NOMO-1 (cell line): ENCODE measurements around the gene USP54.

Experiments
- DNase-seq, 2 experiments: peaks; one replicate each; lab custom pipeline; 2025; ENCODE audit not compliant: unreplicated experiment in 2 of 2; lab: John Stamatoyannopoulos, UW

USP54 gene

DNA sequence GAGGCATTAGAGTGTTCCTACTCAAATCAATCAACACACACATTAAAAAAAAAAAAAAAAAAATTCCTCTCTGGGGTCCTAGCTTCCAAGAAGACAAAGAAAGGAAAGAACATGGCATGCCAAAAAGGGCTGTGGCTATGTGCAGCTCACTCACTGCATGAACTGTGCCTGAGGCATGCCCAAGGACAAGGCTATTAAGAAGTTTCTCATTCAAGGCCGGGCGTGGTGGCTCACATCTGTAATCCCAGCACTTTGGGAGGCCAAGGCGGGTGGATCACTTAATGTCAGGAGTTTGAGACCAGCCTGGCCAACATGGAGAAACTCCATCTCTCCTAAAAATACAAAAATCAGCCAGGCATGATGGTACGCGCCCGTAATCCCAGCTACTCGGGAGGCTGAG lies 53.4 kb downstream of the USP54 start:
- no peak for DNase-seq

- no peak for DNase-seq
Measured at GRCh38 chr10:73537288-73537687, 53.9 kb downstream of the USP54 start.

DNA sequence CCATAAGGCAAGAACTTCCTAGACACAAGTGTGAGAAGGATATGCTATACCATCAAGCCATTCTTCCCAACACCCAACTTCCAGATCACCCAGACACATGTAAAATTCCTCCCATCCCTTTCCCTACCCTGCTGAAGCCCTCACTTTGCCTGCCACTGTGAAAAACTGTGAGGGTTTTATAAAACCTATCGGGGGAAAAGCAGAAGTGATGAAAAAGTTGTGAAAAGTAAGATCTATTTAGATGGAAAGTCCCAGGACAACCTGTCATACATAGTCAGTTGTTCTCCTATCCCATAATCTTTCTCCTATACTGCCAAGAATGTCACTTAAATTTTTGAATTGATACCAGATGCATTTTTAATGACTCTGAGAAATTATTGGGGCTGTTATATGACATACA lies 56.3 kb downstream of the USP54 start:
- DNase-seq: no peak

DNA sequence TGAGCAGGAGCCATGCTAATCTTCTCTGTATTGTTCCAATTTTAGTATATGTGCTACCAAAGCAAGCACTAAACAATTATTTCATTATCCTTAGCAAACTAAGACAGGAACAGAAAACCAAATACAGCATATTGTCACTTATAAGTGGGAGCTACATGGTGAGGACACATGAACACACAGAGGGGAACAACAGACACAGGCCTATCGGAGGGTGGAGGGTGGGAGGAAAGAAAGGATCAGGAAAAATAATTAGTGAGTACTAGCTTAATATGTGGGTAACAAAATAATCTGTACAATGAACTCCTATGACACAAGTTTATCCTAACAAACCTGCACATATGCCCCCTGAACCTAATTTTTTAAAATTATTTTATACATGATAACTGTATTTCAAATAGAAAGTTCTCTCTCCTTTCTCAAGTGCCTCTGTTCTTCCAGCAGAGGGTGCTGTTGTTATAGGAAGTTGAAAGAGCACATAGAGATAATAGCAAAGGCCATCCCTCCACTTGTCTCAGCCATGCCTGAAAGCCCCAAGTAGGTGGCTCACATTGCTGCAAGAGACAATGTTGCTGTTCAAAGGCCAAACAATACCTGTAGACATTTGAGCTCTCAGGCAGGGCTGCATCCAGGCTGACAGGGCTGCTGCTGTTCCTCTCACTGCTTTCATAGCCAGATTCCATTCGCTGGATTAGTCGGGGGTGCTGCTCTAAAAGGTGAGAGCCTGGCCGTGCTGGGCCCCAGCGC lies 61.9 kb downstream of the USP54 start:
- peak; percentile 39 to 80 for DNase-seq

DNA sequence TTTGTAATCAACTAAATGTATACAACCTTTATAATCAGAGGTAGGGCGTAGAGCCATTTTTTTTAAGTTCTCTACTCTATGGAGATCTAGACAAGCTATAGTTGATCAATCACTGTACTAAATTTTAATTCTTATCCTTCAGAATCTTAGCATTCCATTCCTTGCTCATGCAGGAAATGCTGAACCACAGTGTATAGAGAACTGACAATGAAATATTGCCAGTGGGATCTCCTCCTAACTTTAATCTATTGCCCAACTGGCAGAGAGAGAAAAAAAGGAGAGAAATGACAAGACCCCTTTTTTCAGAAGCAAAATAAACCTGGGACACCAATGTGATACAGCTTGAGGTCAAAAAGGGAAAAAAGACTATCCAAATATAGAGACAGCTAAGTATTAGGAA lies 68.9 kb downstream of the USP54 start:
- no peak for DNase-seq

DNA sequence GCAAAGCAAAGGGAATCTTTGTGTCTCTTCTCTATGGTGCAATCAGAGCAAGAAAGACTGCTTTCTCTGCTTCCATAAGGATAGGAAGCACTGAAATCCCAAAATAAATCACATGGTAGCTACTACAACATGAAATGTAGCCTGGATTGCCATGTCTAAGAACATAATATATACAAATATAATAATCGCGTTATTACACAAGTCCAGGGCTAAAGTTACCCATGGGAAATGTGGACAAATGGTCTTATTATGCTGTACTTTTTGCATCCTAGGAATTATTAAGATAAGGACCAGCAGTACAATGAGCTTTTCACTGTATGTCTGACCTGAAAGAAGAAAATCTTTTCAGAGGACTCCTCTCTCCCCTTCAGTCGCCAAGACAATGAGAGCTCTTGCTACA lies 71.8 kb downstream of the USP54 start:
- no peak for DNase-seq

DNA sequence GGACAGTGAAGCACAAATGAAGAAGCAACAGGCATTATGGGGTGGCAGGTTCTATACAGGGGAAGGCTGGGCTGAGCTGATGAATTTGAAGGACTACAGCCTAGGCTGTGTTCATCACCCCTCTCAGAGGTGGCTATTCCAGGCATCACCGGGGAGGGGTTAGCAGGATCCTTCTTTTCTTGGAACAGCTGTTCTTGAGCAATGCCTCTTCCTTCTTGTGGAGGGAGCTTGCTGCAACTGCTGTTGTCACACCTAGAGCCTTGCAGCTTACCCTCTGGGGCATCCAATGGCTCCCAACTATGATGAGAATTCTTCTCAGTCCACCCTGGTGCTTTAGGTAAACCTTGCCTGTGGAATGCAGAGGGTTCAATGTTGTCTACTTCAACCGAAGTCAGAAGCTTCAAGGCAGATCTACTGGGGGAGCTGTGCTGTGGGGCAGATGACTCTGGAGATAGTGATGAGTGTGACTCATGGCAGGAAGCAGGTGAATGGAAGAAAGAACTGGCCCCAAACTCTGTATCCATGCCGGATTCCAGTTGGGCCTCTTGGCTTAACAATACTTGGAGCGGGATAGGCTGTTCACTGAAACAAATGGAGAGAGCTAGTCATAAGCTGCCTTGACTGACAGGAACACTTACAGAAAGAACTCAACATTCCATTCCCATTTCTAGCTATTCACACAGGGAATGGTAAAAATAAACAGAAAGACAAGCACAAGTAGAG lies 73.8 kb downstream of the USP54 start:
- no peak for DNase-seq

DNA sequence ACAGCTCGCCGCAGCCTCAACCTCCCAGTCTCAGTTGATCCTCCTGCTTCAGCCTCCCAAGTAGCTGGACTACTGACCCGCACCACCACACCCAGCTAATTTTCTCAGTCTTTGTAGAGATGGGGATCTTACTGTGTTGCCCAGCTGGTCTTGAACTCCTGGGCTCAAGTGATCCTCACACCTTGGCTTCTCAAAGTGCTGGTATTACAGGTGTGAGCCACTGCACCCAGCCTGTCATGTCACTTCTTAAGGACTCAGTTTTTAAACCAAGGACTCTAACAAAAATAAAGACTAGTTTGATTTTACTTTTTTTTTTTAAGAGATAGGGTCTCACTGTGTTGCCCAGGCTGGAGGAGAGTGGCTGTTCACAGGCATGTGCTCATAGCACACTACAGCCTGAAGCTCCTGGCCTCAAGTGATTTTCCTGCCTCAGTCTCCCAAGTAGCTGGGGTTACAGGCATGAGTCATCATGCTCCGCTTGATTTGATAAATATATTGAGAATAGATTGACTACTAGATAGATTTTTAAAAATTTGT lies 78.9 kb downstream of the USP54 start:
- DNase-seq: no peak

DNA sequence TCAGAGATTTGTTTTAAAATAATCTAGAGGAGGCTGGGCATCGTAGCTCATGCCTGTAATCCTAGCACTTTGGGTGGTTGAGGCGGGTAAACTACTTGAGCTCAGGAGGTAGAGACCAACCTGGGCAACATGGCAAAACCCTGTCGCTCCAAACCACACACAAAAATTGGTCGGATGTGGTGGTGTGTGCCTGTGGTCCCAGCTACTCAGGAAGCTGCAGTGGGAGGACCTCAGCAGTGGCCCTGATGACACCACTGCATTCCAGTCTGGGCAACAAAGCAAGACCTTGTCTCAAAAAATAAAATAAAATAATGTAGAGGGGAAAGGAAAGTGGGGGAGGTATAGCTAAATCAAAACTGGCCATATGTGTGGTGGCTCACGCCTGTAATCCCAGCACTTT lies 81.4 kb downstream of the USP54 start:
- no peak for DNase-seq

DNA sequence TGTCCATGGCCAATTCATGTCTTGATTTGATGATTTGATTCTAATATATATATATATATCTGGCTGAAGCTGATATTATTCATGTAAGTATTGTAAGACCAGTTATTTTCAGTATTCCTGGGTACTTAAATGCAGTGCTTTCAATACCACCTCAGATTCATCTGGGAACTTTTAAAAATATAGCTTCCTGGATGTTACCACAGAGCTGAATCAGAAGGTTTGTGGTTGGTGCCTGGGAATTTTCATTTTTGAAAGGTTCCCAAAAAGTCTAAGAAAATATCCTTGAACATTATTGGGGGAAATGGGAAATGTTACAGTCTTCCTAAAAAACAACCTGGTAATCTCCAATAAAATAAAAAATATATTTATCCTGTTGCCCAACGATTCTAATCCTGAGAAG lies 84.7 kb downstream of the USP54 start:
- no peak for DNase-seq

DNA sequence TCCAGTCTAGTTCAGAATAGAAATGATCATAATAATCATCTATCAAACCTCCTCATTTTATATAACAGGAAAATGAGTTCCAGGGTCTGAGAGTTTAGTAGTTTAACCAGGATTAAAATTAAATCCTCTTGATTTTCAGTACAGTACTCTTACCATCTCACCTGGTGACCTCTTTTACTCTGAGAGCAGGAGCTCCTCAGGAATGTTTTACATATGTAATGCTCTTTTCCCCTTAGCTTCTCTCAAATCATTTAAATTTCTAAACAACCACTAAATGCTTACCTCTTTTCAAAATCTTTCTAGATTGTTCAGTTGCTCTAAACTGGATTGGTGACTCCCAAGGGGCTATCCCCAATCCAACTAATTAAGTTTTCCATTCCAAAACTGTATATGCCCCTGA lies 85.1 kb downstream of the USP54 start:
- DNase-seq: no peak

DNA sequence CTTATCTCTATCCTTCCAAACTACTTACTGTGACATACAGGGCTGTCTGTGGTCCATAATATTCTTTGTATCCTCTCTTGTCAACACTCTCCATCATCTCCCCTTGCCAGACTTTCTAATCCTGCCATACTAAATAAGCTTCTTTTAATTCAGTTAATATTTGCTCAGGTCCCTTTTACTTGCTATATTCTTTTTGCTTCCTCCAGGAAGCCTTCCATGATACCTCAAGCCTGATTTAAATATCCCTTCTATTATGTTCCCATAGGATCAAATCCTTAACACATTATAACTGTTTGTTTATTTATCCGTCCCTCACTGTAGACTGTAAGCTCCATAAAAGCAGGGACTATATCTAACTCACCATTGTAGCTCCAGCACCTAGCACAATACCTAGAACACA lies 88.1 kb downstream of the USP54 start:
- no peak for DNase-seq

- DNase-seq: peak; percentile 3 to 59
Measured at GRCh38 chr10:73501651-73502050, 89.5 kb downstream of the USP54 start.

DNA sequence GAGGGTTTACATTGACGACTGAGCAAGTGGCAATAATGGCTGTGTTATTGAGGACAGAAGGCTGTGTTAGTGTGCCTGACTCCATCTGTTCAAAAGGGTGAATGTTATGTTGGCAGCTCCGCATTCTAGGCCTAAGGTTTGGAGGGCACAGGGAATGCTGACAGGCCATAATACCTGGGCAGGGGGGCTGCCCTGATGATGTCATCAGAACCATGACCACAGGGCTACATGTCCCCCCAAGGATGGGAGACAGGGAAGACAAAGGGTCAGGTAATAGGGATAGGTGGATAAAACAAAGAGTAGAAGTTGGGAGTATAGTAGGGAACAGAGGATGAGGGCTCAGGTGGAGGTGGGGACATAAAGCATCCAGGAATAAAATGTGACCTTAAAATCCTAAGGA lies 93.5 kb downstream of the USP54 start:
- DNase-seq: no peak

DNA sequence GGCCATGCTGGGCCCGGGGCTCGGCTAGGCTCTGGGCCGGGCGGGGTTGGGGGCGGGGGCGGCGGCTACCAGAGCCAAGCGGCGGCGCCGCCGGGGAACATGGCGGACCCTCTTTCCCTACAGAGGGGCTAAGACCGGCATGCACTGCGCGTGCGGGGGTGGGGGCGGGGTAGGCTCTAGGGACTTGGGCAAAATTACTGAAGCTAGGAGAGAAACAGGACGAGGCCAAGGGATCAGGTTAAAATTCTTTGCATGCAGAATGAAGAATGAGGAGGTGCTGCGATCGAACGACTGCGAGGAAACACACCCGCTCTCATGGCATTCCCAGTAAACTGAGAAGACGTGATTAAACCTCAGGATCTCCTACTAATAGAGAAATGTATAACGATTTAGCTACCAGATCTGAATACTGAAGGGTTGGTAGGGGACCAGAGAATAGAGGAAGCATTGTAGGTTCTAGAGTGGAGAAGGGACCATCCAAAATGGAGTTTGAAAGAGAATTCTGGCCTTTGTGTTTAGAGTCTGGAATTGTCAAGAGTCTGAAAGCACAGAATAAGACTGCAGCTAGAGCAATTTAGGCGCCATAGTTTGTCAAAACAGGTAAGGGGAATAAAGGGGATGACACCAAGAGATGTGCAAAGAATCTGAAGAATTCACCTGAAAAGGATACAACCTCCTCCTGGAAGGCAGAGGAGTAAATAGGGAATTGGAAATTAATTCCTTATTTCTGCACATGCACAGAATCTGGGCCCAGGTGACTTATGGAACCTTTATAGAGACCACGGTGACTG lies 95.1 kb downstream of the USP54 start, which contains the start of gene PPP3CB:
Gene PPP3CB, minus strand, starts transcription at position 141 of the 791 bp plus-strand sequence. Its CDS starts 135 bp downstream, at position 6.
- DNase-seq: peak; percentile 89 to 93

GRCh38 chr10:73495226-73495883 lies 95.8 kb downstream of the USP54 start:
- peak; percentile 82 to 94 for DNase-seq

GRCh38 chr10:73494877-73495225 lies 96.3 kb downstream of the USP54 start:
- DNase-seq: no peak

GRCh38 chr10:73494213-73494612 lies 96.9 kb downstream of the USP54 start:
- DNase-seq: no peak

- DNase-seq: no peak
Measured at GRCh38 chr10:73493781-73494180, 97.4 kb downstream of the USP54 start.

DNA sequence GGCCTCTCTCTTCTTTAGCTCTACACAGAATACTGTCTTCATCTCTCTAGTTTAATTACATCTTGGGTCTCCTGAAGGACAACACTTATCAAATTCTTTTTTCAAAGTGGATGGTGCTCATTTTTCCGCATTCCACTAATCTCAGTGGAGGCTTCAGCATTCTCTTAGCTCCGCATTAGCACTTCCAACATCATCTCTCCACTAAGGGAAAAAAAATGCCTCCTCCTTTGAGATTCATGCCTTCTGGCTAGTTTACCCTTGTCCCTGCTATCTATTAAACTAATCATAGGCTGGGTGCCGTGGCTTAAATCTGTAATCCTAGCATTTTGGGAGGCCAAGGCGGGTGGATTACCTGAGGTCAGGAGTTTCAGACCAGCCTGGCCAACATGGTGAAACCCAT lies 104.5 kb downstream of the USP54 start:
- DNase-seq: no peak

DNA sequence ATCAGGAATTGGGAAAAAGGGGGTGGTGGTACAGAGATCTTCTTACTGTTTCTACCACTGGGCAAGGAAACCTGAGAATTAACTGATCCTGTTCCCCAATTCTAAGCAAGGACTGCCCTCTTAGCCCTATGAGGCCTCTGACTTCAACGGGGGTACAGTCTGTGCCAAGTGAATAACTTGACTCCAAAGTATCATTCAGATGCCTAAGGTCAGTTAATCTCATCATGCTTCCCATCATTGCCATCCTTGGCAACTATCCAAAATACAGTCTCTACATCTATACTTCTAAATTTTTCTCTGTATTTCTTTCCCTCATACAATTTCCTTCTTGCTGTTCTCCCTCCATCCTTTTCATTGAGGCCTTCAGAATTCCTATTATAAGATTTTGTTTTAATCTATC lies 105.8 kb downstream of the USP54 start:
- DNase-seq: no peak
